Calu3 (cell line): ENCODE measurements around the gene TMEM63B. TPM values are rescaled to one million over a fixed set of nuclear protein-coding genes. Genes with fewer than 3 reads are reported as not detected.

ENCODE experiments used
- BruUV-seq: library from RNA; stranded (reverse); fragments of 400-500 nt; replicated peaks from 2 replicates; lab custom pipeline; 2021; lab: Mats Ljungman, UMichigan
- CTCF ChIA-PET: fragments of 300-600 bp; sonication (Branson Sonifier 250); formaldehyde crosslinking; loops from one replicate; lab custom pipeline; 2022; ENCODE audit warnings: antibody characterized with exemption; lab: Charles Lee
- DNase-seq: peaks from one replicate; pipeline ENCODE4 v3.0.0; 2022
- H3K27ac Mint-ChIP-seq: one replicate; pipeline ENCODE4 v1.8.0; 2022; ENCODE audit warnings: mixed read lengths; ENCODE audit not compliant: unreplicated experiment
- H3K27me3 Mint-ChIP-seq: one replicate; pipeline ENCODE4 v1.8.0; 2022; ENCODE audit warnings: mixed read lengths; ENCODE audit not compliant: unreplicated experiment
- H3K36me3 Mint-ChIP-seq: one replicate; pipeline ENCODE4 v1.8.0; 2022; ENCODE audit warnings: mild to moderate bottlenecking, moderate library complexity, mixed read lengths; ENCODE audit not compliant: insufficient read depth, unreplicated experiment
- H3K4me1 Mint-ChIP-seq: one replicate; pipeline ENCODE4 v1.8.0; 2022; ENCODE audit warnings: mild to moderate bottlenecking, low read depth, mixed read lengths; ENCODE audit not compliant: unreplicated experiment
- H3K4me3 Mint-ChIP-seq: one replicate; pipeline ENCODE4 v1.8.0; 2022; ENCODE audit warnings: mild to moderate bottlenecking, low read depth, moderate library complexity, mixed read lengths; ENCODE audit not compliant: unreplicated experiment
- H3K9me3 Mint-ChIP-seq: one replicate; pipeline ENCODE4 v1.8.0; 2022; ENCODE audit warnings: low read depth, mixed read lengths; ENCODE audit not compliant: unreplicated experiment
- CTCF ChIP-seq: fragments of 200-600 bp; IDR thresholded peaks from one replicate; pipeline ENCODE4 v1.8.0; 2022; ENCODE audit warnings: antibody characterized with exemption; ENCODE audit not compliant: unreplicated experiment
- intact Hi-C: fragments of 100-400 bp; cut with micrococcal nuclease; formaldehyde crosslinking; loops from one replicate; pipeline ENCODE4 v1.10.0; 2022; ENCODE audit not compliant: unreplicated experiment
- total RNA-seq: library from RNA; stranded (reverse); gene quantifications from 2 replicates; pipeline ENCODE4 v1.2.3, GENCODE V29; 2022

TMEM63B gene
- total RNA-seq, 1 experiment from 2014 or later, result 84.2 TPM

- H3K4me1 Mint-ChIP-seq, result peaks cover 46% of the 10 kb centered on the region
- BruUV-seq, result no TSS peak
- H3K27me3 Mint-ChIP-seq, result no peaks in the 10 kb centered on the region
- peaks cover 24% of the 10 kb centered on the region for H3K36me3 Mint-ChIP-seq
- H3K4me3 Mint-ChIP-seq, result peak overlapping the region; percentile 5
- no peak for TF ChIP-seq CTCF
- peak; percentile 77 for DNase-seq
- CTCF ChIA-PET, result interaction anchor here (0.5 to 1.9 kb wide), 9 partner anchors 11 to 110 kb away, joined by 3 to 14 read pairs (median 4); partner anchors contain the start of gene SLC29A1
- peak overlapping the region; percentile 27 for H3K27ac Mint-ChIP-seq
- no peaks in the 10 kb centered on the region for H3K9me3 Mint-ChIP-seq
- intact Hi-C loops, result loop anchor here (1.0 kb wide), 1 partner anchor 37 kb away; no protein-coding TSS in a partner anchor
Observed at GRCh38 chr6:44133003-44133931, 5.9 kb downstream of the TMEM63B start.

GRCh38 chr6:44133981-44134711, 6.8 kb downstream of the TMEM63B start:
- Mint-ChIP-seq H3K4me3 (no peak overlapping the region), H3K4me1 (peaks cover 38% of the 10 kb centered on the region), H3K36me3 (peaks cover 16% of the 10 kb centered on the region), H3K9me3 (no peaks in the 10 kb centered on the region), H3K27me3 (no peaks in the 10 kb centered on the region), H3K27ac (peak overlapping the region; percentile 27)
- DNase-seq, result no peak
- intact Hi-C loops, result loop anchor here (1.0 kb wide), 1 partner anchor 38 kb away; no protein-coding TSS in a partner anchor
- BruUV-seq, result no TSS peak
- CTCF ChIA-PET, result interaction anchor here (0.5 to 1.9 kb wide), 10 partner anchors 10 to 155 kb away, joined by 3 to 14 read pairs (median 4); partner anchors contain the start of gene SLC29A1
- TF ChIP-seq CTCF, result no peak

GRCh38 chr6:44135173-44135758, 7.9 kb downstream of the TMEM63B start:
- no TSS peak for BruUV-seq
- no peaks in the 10 kb centered on the region for H3K9me3 Mint-ChIP-seq
- no peaks in the 10 kb centered on the region for H3K27me3 Mint-ChIP-seq
- H3K27ac Mint-ChIP-seq, result no peak overlapping the region
- H3K4me3 Mint-ChIP-seq, result no peak overlapping the region
- intact Hi-C loops, result no loop called here
- peaks cover 17% of the 10 kb centered on the region for H3K36me3 Mint-ChIP-seq
- TF ChIP-seq CTCF, result no peak
- H3K4me1 Mint-ChIP-seq, result peaks cover 31% of the 10 kb centered on the region
- no peak for DNase-seq
- CTCF ChIA-PET, result no interaction called here

GRCh38 chr6:44135875-44136274, 8.5 kb downstream of the TMEM63B start:
- peaks cover 14% of the 10 kb centered on the region for H3K36me3 Mint-ChIP-seq
- H3K27me3 Mint-ChIP-seq, result no peaks in the 10 kb centered on the region
- H3K27ac Mint-ChIP-seq, result no peak overlapping the region
- H3K4me1 Mint-ChIP-seq, result peaks cover 31% of the 10 kb centered on the region
- H3K9me3 Mint-ChIP-seq, result no peaks in the 10 kb centered on the region
- BruUV-seq, result no TSS peak
- no peak for DNase-seq
- intact Hi-C loops, result no loop called here
- no peak overlapping the region for H3K4me3 Mint-ChIP-seq
- CTCF ChIA-PET, result no interaction called here
- no peak for TF ChIP-seq CTCF
